D721Med (cell line): Measurements from ENCODE around the gene HTR3E.

Experiments
- DNase-seq: peaks from one replicate; pipeline ENCODE4 v3.0.0; 2011; ENCODE audit warnings: low spot score; ENCODE audit not compliant: insufficient read length
- FAIRE-seq: peaks from 2 replicates; lab custom pipeline; 2011; peaks lifted over from hg19 to GRCh38; lab: Jason Lieb, UNC
- TF ChIP-seq, protein P1 (sequence below): IDR thresholded peaks from 2 replicates; pipeline ENCODE4 v1.5.1; 2012; ENCODE audit warnings: mild to moderate bottlenecking, control low read depth; ENCODE audit not compliant: insufficient read depth; ENCODE audit errors: missing control alignments

The HTR3E gene

DNA sequence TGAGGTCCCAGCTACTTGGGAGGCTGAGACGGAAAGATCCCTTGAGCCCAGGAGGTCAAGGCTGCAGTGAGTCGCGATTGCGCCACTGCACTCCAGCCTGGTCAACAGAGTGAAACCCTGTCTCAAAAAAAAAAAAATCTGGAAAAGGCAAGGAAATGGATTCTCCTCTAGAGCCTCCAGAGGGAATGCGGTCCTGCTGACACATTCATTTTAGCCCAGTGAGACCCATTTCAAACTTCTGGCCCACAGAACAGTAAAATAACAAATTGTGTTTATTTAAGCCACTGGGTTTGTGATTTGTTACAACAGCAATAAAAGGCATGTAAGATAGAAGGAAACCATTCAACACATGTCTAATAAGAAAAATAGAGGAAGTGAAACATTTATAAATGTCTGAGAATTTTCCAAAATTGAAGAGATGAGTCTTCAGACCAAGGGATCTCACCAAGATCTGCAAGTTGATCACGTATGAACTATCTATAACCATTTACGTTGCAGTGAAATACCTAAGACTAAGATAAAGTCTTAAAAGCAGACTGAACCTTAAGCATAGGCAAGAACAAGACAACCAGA is at the start of gene HTR3E:
TSS of gene HTR3E (plus strand) at position 254 of the 573 bp plus-strand sequence. CDS start 466 bp downstream, outside the sequence.
- DNase-seq (no peak), FAIRE-seq (no peak)
- TF ChIP-seq, protein P1, sequence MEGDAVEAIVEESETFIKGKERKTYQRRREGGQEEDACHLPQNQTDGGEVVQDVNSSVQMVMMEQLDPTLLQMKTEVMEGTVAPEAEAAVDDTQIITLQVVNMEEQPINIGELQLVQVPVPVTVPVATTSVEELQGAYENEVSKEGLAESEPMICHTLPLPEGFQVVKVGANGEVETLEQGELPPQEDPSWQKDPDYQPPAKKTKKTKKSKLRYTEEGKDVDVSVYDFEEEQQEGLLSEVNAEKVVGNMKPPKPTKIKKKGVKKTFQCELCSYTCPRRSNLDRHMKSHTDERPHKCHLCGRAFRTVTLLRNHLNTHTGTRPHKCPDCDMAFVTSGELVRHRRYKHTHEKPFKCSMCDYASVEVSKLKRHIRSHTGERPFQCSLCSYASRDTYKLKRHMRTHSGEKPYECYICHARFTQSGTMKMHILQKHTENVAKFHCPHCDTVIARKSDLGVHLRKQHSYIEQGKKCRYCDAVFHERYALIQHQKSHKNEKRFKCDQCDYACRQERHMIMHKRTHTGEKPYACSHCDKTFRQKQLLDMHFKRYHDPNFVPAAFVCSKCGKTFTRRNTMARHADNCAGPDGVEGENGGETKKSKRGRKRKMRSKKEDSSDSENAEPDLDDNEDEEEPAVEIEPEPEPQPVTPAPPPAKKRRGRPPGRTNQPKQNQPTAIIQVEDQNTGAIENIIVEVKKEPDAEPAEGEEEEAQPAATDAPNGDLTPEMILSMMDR: no peak

GRCh38 chr3:184050217-184050847 is 46.5 kb upstream of the HTR3E start:
- TF ChIP-seq, protein P1: no peak
- FAIRE-seq (no peak), DNase-seq (no peak)

DNA sequence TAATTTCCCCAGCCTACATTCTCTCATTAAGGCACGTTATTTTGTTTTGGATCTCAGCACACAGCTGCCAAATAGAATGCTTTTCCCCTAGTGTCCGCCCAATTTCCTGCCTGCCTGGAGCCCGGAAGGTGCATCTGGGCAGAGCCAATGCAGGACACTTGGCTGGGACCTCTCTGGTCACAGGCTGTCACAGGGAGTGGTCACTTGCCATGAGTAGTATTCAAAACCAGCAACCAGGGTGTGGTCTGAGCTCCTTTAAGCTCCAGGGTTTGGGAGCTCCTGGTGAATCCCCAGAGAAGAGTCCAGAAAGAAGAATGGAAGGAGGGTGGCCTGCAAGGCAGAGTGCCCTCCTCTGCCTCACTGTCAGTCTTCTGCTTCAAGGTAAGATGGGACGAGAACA is 44.1 kb upstream of the HTR3E start, which contains the start of gene HTR3C:
TSS of gene HTR3C (plus strand) at position 281 of the 400 bp plus-strand sequence. CDS start at position 315, 34 bp downstream.
- DNase-seq (no peak), FAIRE-seq (no peak)
- TF ChIP-seq, protein P1: no peak

- no peak for DNase-seq
- TF ChIP-seq, protein P1: no peak
- no peak for FAIRE-seq
Measured at GRCh38 chr3:184058029-184058428, 38.8 kb upstream of the HTR3E start.

GRCh38 chr3:184059424-184059823 is 37.4 kb upstream of the HTR3E start:
- TF ChIP-seq, protein P1: no peak
- FAIRE-seq: no peak
- DNase-seq: no peak

- DNase-seq (no peak), FAIRE-seq (no peak)
- TF ChIP-seq, protein P1: no peak
Measured at GRCh38 chr3:184062637-184063036, 34.2 kb upstream of the HTR3E start.

- no peak for DNase-seq
- FAIRE-seq: no peak
- TF ChIP-seq, protein P1: no peak
Measured at GRCh38 chr3:184066211-184066610, 30.7 kb upstream of the HTR3E start.
